ENCODE measurements around the gene GGTLC2.
A peak's percentile ranks its signal among the peaks of the same experiment; 100 is the strongest.
"Not testable (repeated sequence)": the region's sequence is repeated elsewhere in the genome, so short reads cannot be mapped to it uniquely, and the experiment has no call there.

Gene GGTLC2

DNA sequence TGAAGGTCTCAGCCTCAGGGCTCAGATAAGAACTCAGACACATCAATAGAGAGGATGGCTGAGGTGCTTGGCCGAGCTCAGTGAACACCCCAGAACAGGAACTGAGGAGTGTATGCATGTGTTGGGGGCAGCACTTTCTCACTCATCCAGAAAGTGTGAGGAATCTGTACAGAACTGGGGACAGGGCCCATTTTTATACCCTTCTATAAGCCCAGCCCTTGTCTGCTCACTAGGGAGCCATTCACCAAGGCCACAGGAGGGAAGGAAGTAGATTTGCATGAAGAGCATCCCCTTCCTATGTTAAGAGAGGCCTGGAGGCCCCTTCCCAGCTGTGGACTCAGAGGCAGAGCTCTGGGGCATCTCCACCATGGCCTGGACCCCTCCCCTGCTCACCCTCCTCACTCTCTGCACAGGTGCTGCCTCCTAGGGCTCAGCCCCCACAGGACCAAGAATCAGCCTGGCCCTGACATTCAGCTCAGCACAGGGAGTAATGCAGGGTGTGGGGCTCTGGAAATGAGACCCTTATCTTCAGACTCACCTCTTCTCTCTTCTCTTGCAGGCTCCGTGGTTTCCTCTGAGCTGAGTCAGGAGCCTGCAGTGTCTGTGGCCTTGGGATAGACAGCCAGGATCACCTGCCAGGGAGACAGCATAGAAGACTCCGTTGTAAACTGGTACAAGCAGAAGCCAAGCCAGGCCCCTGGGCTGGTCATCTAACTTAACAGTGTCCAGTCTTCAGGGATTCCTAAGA, 39.9 kb upstream of the GGTLC2 start:
- H3K9me3 ChIP-seq (ENCODE audit: low read length), result no peaks in the 10 kb centered on the region; the same call in 1 of the 2 replicates
- H3K4me3 ChIP-seq (ENCODE audit: low read depth, low read length, poor library complexity, severe bottlenecking), result no peak overlapping the region
- H3K36me3 ChIP-seq (ENCODE audit: insufficient read depth, low read length), result no peaks in the 10 kb centered on the region; the same call in 1 of the 2 replicates
- no peak overlapping the region; the same call in 1 of the 2 replicates for H3K9ac ChIP-seq (ENCODE audit: low read length)
- no peaks in the 10 kb centered on the region for H4K20me1 ChIP-seq (ENCODE audit: insufficient read depth, low read length)
- peak overlapping the region; percentile 37; the same call in 1 of the 2 replicates for H3K4me2 ChIP-seq (ENCODE audit: low read length)
- no peaks in the 10 kb centered on the region for H3K79me2 ChIP-seq (ENCODE audit: insufficient read depth, low read length)
- no peak overlapping the region for H2AFZ ChIP-seq (ENCODE audit: low read length)
- H3K27ac ChIP-seq (ENCODE audit: low read depth, low read length, poor library complexity, severe bottlenecking), result peak overlapping the region; percentile 45
- H3F3A ChIP-seq (ENCODE audit: insufficient read depth, low read length), result no peaks in the 10 kb centered on the region
- no peak for TF ChIP-seq EZH2 (IDR thresholded peaks at IDR 0.05; ENCODE audit: borderline replicate concordance, low read length)
- TF ChIP-seq, protein P1, sequence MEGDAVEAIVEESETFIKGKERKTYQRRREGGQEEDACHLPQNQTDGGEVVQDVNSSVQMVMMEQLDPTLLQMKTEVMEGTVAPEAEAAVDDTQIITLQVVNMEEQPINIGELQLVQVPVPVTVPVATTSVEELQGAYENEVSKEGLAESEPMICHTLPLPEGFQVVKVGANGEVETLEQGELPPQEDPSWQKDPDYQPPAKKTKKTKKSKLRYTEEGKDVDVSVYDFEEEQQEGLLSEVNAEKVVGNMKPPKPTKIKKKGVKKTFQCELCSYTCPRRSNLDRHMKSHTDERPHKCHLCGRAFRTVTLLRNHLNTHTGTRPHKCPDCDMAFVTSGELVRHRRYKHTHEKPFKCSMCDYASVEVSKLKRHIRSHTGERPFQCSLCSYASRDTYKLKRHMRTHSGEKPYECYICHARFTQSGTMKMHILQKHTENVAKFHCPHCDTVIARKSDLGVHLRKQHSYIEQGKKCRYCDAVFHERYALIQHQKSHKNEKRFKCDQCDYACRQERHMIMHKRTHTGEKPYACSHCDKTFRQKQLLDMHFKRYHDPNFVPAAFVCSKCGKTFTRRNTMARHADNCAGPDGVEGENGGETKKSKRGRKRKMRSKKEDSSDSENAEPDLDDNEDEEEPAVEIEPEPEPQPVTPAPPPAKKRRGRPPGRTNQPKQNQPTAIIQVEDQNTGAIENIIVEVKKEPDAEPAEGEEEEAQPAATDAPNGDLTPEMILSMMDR (IDR thresholded peaks at IDR 0.05; ENCODE audit: low read length), result no peak
- no peaks in the 10 kb centered on the region for H3K9me2 ChIP-seq (ENCODE audit: low read depth, low read length)
- peaks cover 20% of the 10 kb centered on the region for H3K4me1 ChIP-seq (ENCODE audit: insufficient read depth, low read length, severe bottlenecking)
- peaks cover 4% of the 10 kb centered on the region; the same call in 1 of the 2 replicates for H3K27me3 ChIP-seq (ENCODE audit: insufficient read depth, low read length)

DNA sequence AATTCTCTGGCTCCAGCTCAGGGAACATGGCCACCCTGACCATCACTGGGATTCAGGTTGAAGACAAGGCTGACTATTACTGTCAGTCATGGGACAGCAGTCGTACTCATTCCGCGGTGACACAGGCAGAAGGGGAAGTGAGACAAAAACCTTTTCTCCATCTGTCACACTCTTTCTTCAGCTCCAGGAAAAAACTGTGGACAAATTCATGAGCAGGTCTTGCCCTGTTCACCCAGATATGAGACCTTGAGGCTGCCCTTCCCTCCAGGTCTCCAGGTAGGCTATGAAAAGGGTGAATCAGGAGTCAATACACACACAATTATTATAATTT, 39.4 kb upstream of the GGTLC2 start:
- peak overlapping the region; percentile 37; the same call in 1 of the 2 replicates for H3K4me2 ChIP-seq (ENCODE audit: low read length)

GRCh38 chr22:22608022-22608421, 36.4 kb upstream of the GGTLC2 start:
- H3K27me3 ChIP-seq (ENCODE audit: insufficient read depth, low read length); H3K4me2 ChIP-seq (ENCODE audit: low read length); H4K20me1 ChIP-seq (ENCODE audit: insufficient read depth, low read length): not testable (repeated sequence)

More for the DNA sequence above, 39.4 kb upstream of the GGTLC2 start:
- H3K9me3 ChIP-seq (ENCODE audit: low read length), result no peaks in the 10 kb centered on the region; the same call in 1 of the 2 replicates
- peaks cover 4% of the 10 kb centered on the region; the same call in 1 of the 2 replicates for H3K27me3 ChIP-seq (ENCODE audit: insufficient read depth, low read length)
- H2AFZ ChIP-seq (ENCODE audit: low read length), result no peak overlapping the region
- peak overlapping the region; percentile 45 for H3K27ac ChIP-seq (ENCODE audit: low read depth, low read length, poor library complexity, severe bottlenecking)
- no peaks in the 10 kb centered on the region for H4K20me1 ChIP-seq (ENCODE audit: insufficient read depth, low read length)
- H3F3A ChIP-seq (ENCODE audit: insufficient read depth, low read length), result no peaks in the 10 kb centered on the region
- H3K4me3 ChIP-seq (ENCODE audit: low read depth, low read length, poor library complexity, severe bottlenecking), result no peak overlapping the region
- TF ChIP-seq, protein P1 (IDR thresholded peaks at IDR 0.05; ENCODE audit: low read length), result no peak
- no peak for TF ChIP-seq EZH2 (IDR thresholded peaks at IDR 0.05; ENCODE audit: borderline replicate concordance, low read length)
- H3K9me2 ChIP-seq (ENCODE audit: low read depth, low read length), result no peaks in the 10 kb centered on the region
- H3K4me1 ChIP-seq (ENCODE audit: insufficient read depth, low read length, severe bottlenecking), result peaks cover 20% of the 10 kb centered on the region
- H3K9ac ChIP-seq (ENCODE audit: low read length), result no peak overlapping the region; the same call in 1 of the 2 replicates
- H3K79me2 ChIP-seq (ENCODE audit: insufficient read depth, low read length), result no peaks in the 10 kb centered on the region
- H3K36me3 ChIP-seq (ENCODE audit: insufficient read depth, low read length), result no peaks in the 10 kb centered on the region; the same call in 1 of the 2 replicates

More at GRCh38 chr22:22608022-22608421, 36.4 kb upstream of the GGTLC2 start:
- not testable (repeated sequence) for H2AFZ ChIP-seq (ENCODE audit: low read length); H3K4me3 ChIP-seq (ENCODE audit: low read depth, low read length, poor library complexity, severe bottlenecking); H3K9me2 ChIP-seq (ENCODE audit: low read depth, low read length); H3K36me3 ChIP-seq (ENCODE audit: insufficient read depth, low read length); H3K27ac ChIP-seq (ENCODE audit: low read depth, low read length, poor library complexity, severe bottlenecking); H3K9me3 ChIP-seq (ENCODE audit: low read length); H3K79me2 ChIP-seq (ENCODE audit: insufficient read depth, low read length); H3F3A ChIP-seq (ENCODE audit: insufficient read depth, low read length); H3K9ac ChIP-seq (ENCODE audit: low read length)
- peaks cover 20% of the 10 kb centered on the region for H3K4me1 ChIP-seq (ENCODE audit: insufficient read depth, low read length, severe bottlenecking)
